OCI-LY1 (cell line): Measurements from ENCODE around the gene CTIF.

Experiments used
- H2AFZ ChIP-seq: fragments of 200-600 bp; sonication (generic), shearing (Covaris generic); 2 replicates; pipeline ENCODE4 v1.6.0; 2014; ENCODE audit warnings: antibody characterized with exemption, mild to moderate bottlenecking, low read length
- H3F3A ChIP-seq: fragments of 200-600 bp; sonication (generic), shearing (Covaris generic); 2 replicates; pipeline ENCODE4 v1.6.0; 2014; ENCODE audit warnings: mild to moderate bottlenecking, antibody characterized with exemption, low read length, moderate library complexity; ENCODE audit not compliant: insufficient read depth
- H3K27ac ChIP-seq: fragments of 200-600 bp; sonication (generic); 2 replicates; pipeline ENCODE4 v1.5.1; 2014; ENCODE audit warnings: low read length, mixed run types, mild to moderate bottlenecking, low read depth; ENCODE audit not compliant: poor library complexity, severe bottlenecking
- H3K27me3 ChIP-seq: fragments of 200-600 bp; sonication (generic); 2 replicates; pipeline ENCODE4 v1.6.0; 2014; ENCODE audit warnings: antibody characterized with exemption, mild to moderate bottlenecking, low read length, moderate library complexity; ENCODE audit not compliant: insufficient read depth
- H3K36me3 ChIP-seq: fragments of 200-600 bp; sonication (generic); 2 replicates; pipeline ENCODE4 v1.6.1; 2014; ENCODE audit warnings: mild to moderate bottlenecking, antibody characterized with exemption, low read length, moderate library complexity, mixed read lengths; ENCODE audit not compliant: insufficient read depth
- H3K4me1 ChIP-seq: fragments of 200-600 bp; sonication (generic); 2 replicates; pipeline ENCODE4 v1.5.1; 2014; ENCODE audit warnings: mild to moderate bottlenecking, low read length, moderate library complexity; ENCODE audit not compliant: insufficient read depth, severe bottlenecking
- H3K4me2 ChIP-seq: fragments of 200-600 bp; sonication (generic), shearing (Covaris generic); 2 replicates; pipeline ENCODE4 v1.6.1; 2014; ENCODE audit warnings: low read length
- H3K4me3 ChIP-seq: fragments of 200-600 bp; sonication (generic); 2 replicates; pipeline ENCODE4 v1.5.1; 2014; ENCODE audit warnings: low read length, low read depth, mild to moderate bottlenecking, mixed read lengths; ENCODE audit not compliant: poor library complexity, severe bottlenecking
- H3K79me2 ChIP-seq: fragments of 200-600 bp; shearing (Covaris generic); 2 replicates; pipeline ENCODE4 v1.6.1; 2016; ENCODE audit warnings: mixed run types, low read length, mixed read lengths; ENCODE audit not compliant: insufficient read depth
- H3K9ac ChIP-seq: fragments of 200-600 bp; sonication (generic), shearing (Covaris generic); 2 replicates; pipeline ENCODE4 v1.6.1; 2014; ENCODE audit warnings: mild to moderate bottlenecking, low read length, mixed read lengths
- H3K9me2 ChIP-seq: fragments of 200-600 bp; sonication (generic), shearing (Covaris generic); 2 replicates; pipeline ENCODE4 v1.6.1; 2014; ENCODE audit warnings: low read depth, mild to moderate bottlenecking, low read length, mixed read lengths
- H3K9me3 ChIP-seq: fragments of 200-600 bp; shearing (Covaris generic); 2 replicates; pipeline ENCODE4 v1.6.1; 2014; ENCODE audit warnings: low read length, mixed read lengths
- H4K20me1 ChIP-seq: fragments of 200-600 bp; sonication (generic), shearing (Covaris generic); 2 replicates; pipeline ENCODE4 v1.6.0; 2016; ENCODE audit warnings: mild to moderate bottlenecking, low read length; ENCODE audit not compliant: insufficient read depth
- CTCF ChIP-seq: fragments of 200-600 bp; sonication (generic), shearing (Covaris generic); IDR thresholded peaks from 2 replicates; pipeline ENCODE4 v1.5.1; 2017; ENCODE audit warnings: mild to moderate bottlenecking, antibody characterized with exemption, low read length, moderate library complexity, mixed read lengths
- EZH2 ChIP-seq: fragments of 200-600 bp; sonication (generic), shearing (Covaris generic); IDR thresholded peaks from 2 replicates; pipeline ENCODE4 v1.8.0; 2017; ENCODE audit warnings: borderline replicate concordance, mixed run types, mild to moderate bottlenecking, antibody characterized with exemption, low read length, moderate library complexity, mixed read lengths

Gene CTIF

GRCh38 chr18:48888773-48889080 is 349.9 kb downstream of the CTIF start:
- H3K27me3 ChIP-seq, result no peaks in the 10 kb centered on the region; the same call in 1 of the 2 replicates
- H3F3A ChIP-seq, result no peaks in the 10 kb centered on the region
- no peak overlapping the region for H3K27ac ChIP-seq
- TF ChIP-seq CTCF, result no peak
- no peak for TF ChIP-seq EZH2
- H3K79me2 ChIP-seq, result no peaks in the 10 kb centered on the region
- H3K4me3 ChIP-seq, result no peak overlapping the region
- H3K4me1 ChIP-seq, result no peaks in the 10 kb centered on the region
- H3K36me3 ChIP-seq, result no peaks in the 10 kb centered on the region
- H4K20me1 ChIP-seq, result no peaks in the 10 kb centered on the region
- H3K9ac ChIP-seq, result no peak overlapping the region
- no peaks in the 10 kb centered on the region for H3K9me2 ChIP-seq
- no peak overlapping the region for H3K4me2 ChIP-seq
- no peak overlapping the region for H2AFZ ChIP-seq
- no peaks in the 10 kb centered on the region for H3K9me3 ChIP-seq

GRCh38 chr18:48889115-48889941 is 350.5 kb downstream of the CTIF start:
- no peak for TF ChIP-seq CTCF
- no peak for TF ChIP-seq EZH2
- Histone ChIP-seq H3K27ac (no peak overlapping the region), H3K79me2 (no peaks in the 10 kb centered on the region), H3K9me3 (no peaks in the 10 kb centered on the region), H4K20me1 (no peaks in the 10 kb centered on the region), H3K4me1 (no peaks in the 10 kb centered on the region), H3K36me3 (no peaks in the 10 kb centered on the region), H2AFZ (no peak overlapping the region), H3F3A (no peaks in the 10 kb centered on the region), H3K27me3 (no peaks in the 10 kb centered on the region; the same call in 1 of the 2 replicates), H3K9me2 (no peaks in the 10 kb centered on the region), H3K4me2 (no peak overlapping the region), H3K4me3 (no peak overlapping the region), H3K9ac (no peak overlapping the region)

- no peaks in the 10 kb centered on the region; the same call in 1 of the 2 replicates for H3K27me3 ChIP-seq
Measured at GRCh38 chr18:48889981-48890762, 351.3 kb downstream of the CTIF start.

More at GRCh38 chr18:48889981-48890762, 351.3 kb downstream of the CTIF start:
- Histone ChIP-seq H3K9me2 (no peaks in the 10 kb centered on the region), H3K79me2 (no peaks in the 10 kb centered on the region), H3K4me1 (no peaks in the 10 kb centered on the region), H3K27ac (no peak overlapping the region), H3K4me2 (no peak overlapping the region), H3F3A (no peaks in the 10 kb centered on the region), H3K9ac (no peak overlapping the region), H2AFZ (no peak overlapping the region), H3K9me3 (no peaks in the 10 kb centered on the region), H4K20me1 (no peaks in the 10 kb centered on the region), H3K36me3 (no peaks in the 10 kb centered on the region), H3K4me3 (no peak overlapping the region)
- TF ChIP-seq EZH2 (no peak), CTCF (no peak)
